Stimulated activated naive CD8-positive, alpha-beta T cell treated with anti-CD3 and anti-CD28 coated beads, Interleukin-15, Interleukin-2, amounts not matched to agents 100 U/mL and 50 U/mL, for 24 hours (primary cell): Measurements from ENCODE around the gene LRP5.

Experiments
- ATAC-seq: fragments of 150-1000 bp; cut with Tn5 transposase; one replicate; pipeline ENCODE4 v1.10.0; 2021
- DNase-seq: peaks from one replicate; pipeline ENCODE4 v3.0.0; 2021

LRP5 gene

GRCh38 chr11:68347345-68347744, 35.0 kb downstream of the LRP5 start:
- ATAC-seq = no peak

GRCh38 chr11:68347841-68348240, 35.5 kb downstream of the LRP5 start:
- DNase-seq (no peak), ATAC-seq (no peak)

More at GRCh38 chr11:68347345-68347744, 35.0 kb downstream of the LRP5 start:
- no peak for DNase-seq

DNA sequence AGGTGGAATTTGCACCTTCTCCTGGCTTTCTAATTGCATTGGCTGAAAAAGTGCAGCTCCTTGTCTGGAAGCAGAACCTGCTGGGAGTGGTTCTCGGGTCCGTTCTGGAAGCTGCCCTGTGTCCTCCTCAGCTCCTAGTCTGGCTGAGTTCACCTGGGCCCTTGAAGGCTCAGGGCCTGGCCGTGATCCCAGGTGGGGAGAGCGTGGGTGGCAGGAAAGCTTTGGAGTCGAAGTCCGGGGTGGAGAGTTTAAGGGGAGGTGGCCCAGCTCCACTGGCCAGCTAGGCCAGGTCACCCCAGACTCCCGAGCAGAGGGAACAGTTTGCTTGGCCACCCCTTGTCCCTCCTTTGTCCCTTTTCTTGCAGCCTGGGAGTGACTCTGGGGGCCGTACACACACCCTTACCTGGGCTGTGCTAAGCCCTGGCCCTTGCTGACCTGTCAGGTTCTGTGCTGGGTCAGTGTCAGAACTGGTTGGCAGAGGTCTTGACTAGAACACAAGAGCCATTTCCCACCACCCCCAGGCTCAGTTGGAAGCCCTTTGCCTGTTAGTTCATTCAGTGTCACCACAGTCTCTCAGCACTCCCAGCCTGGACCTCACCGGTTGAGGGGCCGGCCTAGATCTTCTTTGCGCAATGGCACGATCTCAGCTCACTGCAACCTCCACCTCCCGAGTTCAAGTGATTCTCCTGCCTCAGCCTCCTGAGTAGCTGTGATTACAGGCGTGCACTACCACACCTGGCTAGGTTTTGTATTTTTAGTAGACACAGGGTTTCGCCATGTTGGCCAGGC, 37.3 kb downstream of the LRP5 start:
- DNase-seq = no peak
- no peak for ATAC-seq

GRCh38 chr11:68350759-68351449, 38.5 kb downstream of the LRP5 start:
- ATAC-seq = no peak
- no peak for DNase-seq

DNA sequence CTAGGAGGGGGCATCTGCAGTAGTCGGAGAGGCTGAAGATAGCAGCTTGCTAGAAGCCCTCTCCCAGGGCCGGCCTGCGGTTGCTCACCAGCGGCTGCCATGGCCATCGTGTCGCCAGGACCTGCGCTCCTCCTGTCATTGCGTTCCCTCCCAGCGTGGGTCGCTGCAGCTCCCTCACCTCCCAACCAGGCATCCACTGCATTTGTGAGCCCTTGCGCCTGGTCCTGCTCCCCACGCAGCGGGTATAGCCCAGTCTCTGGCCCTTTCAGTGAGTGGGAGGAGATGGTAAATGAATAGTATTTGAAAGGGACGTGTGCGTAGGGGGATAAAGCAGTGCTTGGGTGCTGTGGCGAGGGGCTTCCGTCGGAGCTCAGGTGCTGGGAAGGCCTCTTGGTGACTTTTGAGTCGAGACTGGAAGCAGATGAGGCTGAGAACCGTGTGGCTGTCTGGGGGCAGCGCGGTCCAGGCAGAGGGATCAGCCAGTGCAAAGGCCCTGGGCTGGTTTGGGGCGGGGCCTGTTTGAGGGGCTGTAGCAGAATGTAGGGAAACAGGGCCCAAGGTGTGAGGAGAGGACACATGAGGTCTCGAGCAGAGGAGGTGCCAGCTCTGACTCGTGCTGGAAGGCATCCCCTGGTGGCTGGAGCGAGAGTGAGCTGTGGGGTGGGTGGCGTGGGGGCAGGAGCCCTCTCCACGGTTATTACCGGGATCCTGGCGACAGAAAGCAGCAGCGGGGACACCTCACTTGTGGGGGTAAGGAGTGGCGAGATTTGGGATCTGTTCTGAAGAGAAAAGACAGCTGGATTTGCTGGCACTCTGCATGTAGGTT, 39.3 kb downstream of the LRP5 start:
- DNase-seq = no peak
- ATAC-seq = no peak

- DNase-seq = no peak
- no peak for ATAC-seq
Measured at GRCh38 chr11:68352591-68352990, 40.2 kb downstream of the LRP5 start.

DNA sequence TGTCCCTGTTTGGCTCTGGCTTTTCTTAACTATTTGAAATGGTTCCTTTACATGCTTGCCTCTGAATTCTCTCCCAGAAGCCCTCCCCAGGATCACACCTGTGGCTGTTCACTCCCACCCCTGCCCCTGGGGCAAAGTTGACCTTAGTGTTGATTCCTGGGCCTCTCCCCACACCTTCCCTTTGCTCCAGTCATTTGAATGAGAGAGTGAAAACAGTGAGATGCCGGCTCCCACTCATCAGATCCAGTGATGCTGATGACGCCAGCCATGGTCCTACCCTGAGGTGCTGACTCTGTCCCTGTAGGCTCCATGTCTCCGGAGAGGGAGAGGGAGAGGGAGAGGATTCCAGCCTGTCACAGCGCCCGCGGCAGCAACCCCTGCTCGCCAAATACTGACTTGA, 40.7 kb downstream of the LRP5 start:
- no peak for DNase-seq
- ATAC-seq = no peak

- ATAC-seq (no peak), DNase-seq (no peak)
Measured at GRCh38 chr11:68353669-68354068, 41.3 kb downstream of the LRP5 start.

GRCh38 chr11:68354148-68354872, 41.9 kb downstream of the LRP5 start:
- ATAC-seq (no peak), DNase-seq (no peak)

GRCh38 chr11:68355471-68355870, 43.1 kb downstream of the LRP5 start:
- no peak for ATAC-seq
- DNase-seq = no peak

GRCh38 chr11:68357568-68357967, 45.2 kb downstream of the LRP5 start:
- ATAC-seq (no peak), DNase-seq (no peak)

GRCh38 chr11:68358416-68358815, 46.0 kb downstream of the LRP5 start:
- DNase-seq (no peak), ATAC-seq (no peak)

GRCh38 chr11:68361702-68362101, 49.3 kb downstream of the LRP5 start:
- DNase-seq (no peak), ATAC-seq (no peak)

GRCh38 chr11:68362801-68363379, 50.5 kb downstream of the LRP5 start:
- DNase-seq (no peak), ATAC-seq (no peak)

- DNase-seq (no peak), ATAC-seq (no peak)
Measured at GRCh38 chr11:68363776-68364175, 51.4 kb downstream of the LRP5 start.

- ATAC-seq = no peak
- DNase-seq = no peak
Measured at GRCh38 chr11:68364581-68364980, 52.2 kb downstream of the LRP5 start.

- ATAC-seq (no peak), DNase-seq (no peak)
Measured at GRCh38 chr11:68365943-68366435, 53.6 kb downstream of the LRP5 start.

DNA sequence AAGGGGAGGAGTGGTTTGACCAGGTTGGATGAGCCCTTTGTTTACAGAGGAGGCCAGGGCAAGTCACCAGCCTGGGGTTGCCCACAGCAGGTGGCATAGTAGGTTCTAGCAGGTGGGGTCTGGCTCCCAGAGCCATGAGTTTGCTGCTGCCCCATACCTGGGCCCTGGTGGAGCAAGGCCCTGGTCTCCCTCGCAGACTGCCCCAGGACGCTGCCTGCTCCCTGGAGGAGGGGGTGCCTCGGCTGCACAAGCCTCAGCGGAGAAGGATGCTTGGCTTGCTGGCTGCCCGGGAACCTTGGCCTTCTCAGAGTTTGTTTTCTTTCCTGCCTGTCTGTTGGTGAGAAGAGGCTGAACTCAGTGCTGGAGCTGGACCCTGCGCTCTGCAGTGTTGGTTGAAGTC, 54.9 kb downstream of the LRP5 start:
- no peak for ATAC-seq
- DNase-seq = no peak

- no peak for ATAC-seq
- no peak for DNase-seq
Measured at GRCh38 chr11:68369756-68370155, 57.4 kb downstream of the LRP5 start.

- ATAC-seq (no peak), DNase-seq (no peak)
Measured at GRCh38 chr11:68370211-68371111, 58.1 kb downstream of the LRP5 start.
